GM19455 (cell line): ENCODE measurements around the gene MYLK2.
"Not testable (repeated sequence)": the region's sequence is repeated elsewhere in the genome, so short reads cannot be mapped to it uniquely, and the experiment has no call there.

Experiments used
- ATAC-seq: cut with Tn5 transposase; IDR thresholded peaks from one replicate; pipeline ENCODE4 v1.9.1; 2021; ENCODE audit not compliant: unreplicated experiment

Gene MYLK2

GRCh38 chr20:31819083-31819784 lies at the start of gene MYLK2:
MYLK2 (plus strand) TSS chr20:31819356; CDS start chr20:31819581, 225 bp downstream.
- ATAC-seq, result no peak

- no peak for ATAC-seq
These were observed 49.5 kb upstream of the MYLK2 start for GRCh38 chr20:31769681-31770080.

GRCh38 chr20:31770243-31770642 lies 48.9 kb upstream of the MYLK2 start:
- no peak for ATAC-seq

- no peak for ATAC-seq
These were observed 44.7 kb upstream of the MYLK2 start for GRCh38 chr20:31774408-31774807.

- ATAC-seq, result no peak
These were observed 38.3 kb upstream of the MYLK2 start for GRCh38 chr20:31780839-31781238.

- no peak for ATAC-seq
These were observed 37.2 kb upstream of the MYLK2 start for GRCh38 chr20:31781945-31782344.

- no peak for ATAC-seq
These were observed 34.7 kb upstream of the MYLK2 start for GRCh38 chr20:31784354-31785044.

GRCh38 chr20:31785089-31785488 lies 34.1 kb upstream of the MYLK2 start:
- ATAC-seq, result no peak

- no peak for ATAC-seq
These were observed 30.6 kb upstream of the MYLK2 start for GRCh38 chr20:31788578-31788977.

GRCh38 chr20:31790401-31790800 lies 28.8 kb upstream of the MYLK2 start:
- ATAC-seq, result no peak

- ATAC-seq, result no peak
These were observed 21.8 kb upstream of the MYLK2 start for GRCh38 chr20:31797364-31797763.

GRCh38 chr20:31801508-31801907 lies 17.6 kb upstream of the MYLK2 start:
- ATAC-seq, result no peak

- ATAC-seq, result no peak
These were observed 15.4 kb upstream of the MYLK2 start for GRCh38 chr20:31803552-31804291.

GRCh38 chr20:31806564-31807355 lies 12.4 kb upstream of the MYLK2 start:
- no peak for ATAC-seq

GRCh38 chr20:31808481-31808880 lies 10.7 kb upstream of the MYLK2 start:
- ATAC-seq, result no peak

GRCh38 chr20:31809661-31810060 lies 9.5 kb upstream of the MYLK2 start:
- ATAC-seq, result no peak

GRCh38 chr20:31811198-31811597 lies 8.0 kb upstream of the MYLK2 start:
- ATAC-seq, result no peak

- no peak for ATAC-seq
These were observed 7.1 kb upstream of the MYLK2 start for GRCh38 chr20:31811796-31812728.

- no peak for ATAC-seq
These were observed 5.5 kb upstream of the MYLK2 start for GRCh38 chr20:31813611-31814010.

- not testable (repeated sequence) for ATAC-seq
These were observed 5.0 kb upstream of the MYLK2 start for GRCh38 chr20:31814142-31814541.
